Mesenteric fat pad (tissue), 1 donor: Measurements from ENCODE around the gene CLCA1. TPM values are rescaled to one million over a fixed set of nuclear protein-coding genes. Genes with fewer than 3 reads are reported as not detected.

Source experiments
- DNase-seq: peaks from one replicate; pipeline ENCODE4 v3.0.0-alpha.2; 2020; ENCODE audit warnings: low spot score
- total RNA-seq: library from RNA; stranded (reverse); fragmentation: NEBNext Ultra II Directional; extraction: Animal tissue kit (Norgen Biotek cat#: 25700); gene quantifications from one replicate; pipeline ENCODE4 v1.2.1, GENCODE V29; 2021
- donor health status: DM: yes; HTN: yes; CAD: no.

Gene CLCA1
- total RNA-seq, 1 donor from 2014 or later, result 0.29 TPM

DNA sequence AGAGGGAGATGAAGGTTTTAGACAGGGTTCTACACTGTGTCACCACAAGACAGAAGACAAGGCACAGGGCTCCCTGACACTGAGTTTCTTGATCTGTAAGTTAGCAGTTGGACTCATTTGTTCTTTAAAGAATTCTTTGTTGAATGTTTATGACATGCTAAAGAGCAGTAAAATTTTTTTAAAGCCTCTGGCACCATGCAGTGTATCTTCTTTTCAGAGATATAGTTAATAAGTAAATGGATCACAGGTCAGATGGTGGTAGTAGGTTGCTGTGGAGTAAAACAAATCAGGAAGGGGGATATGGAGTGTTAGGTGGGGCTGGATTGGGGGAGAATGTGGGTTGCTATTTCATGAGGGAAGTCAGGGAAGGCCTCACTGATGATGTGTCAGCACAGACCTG, 80.1 kb downstream of the CLCA1 start:
- DNase-seq, result no peak

Other genes starting within 250 kb of the CLCA1 start
- gene ODF2L, start 72.6 kb upstream of the CLCA1 start, total RNA-seq, result 48.2 TPM
- 1.9 TPM for gene CLCA2, start 44.8 kb upstream of the CLCA1 start, total RNA-seq
- gene CLCA4, start 78.2 kb downstream of the CLCA1 start, total RNA-seq, result not detected
- 228 TPM for gene SH3GLB1, start 235.6 kb downstream of the CLCA1 start, total RNA-seq